ENCODE data around the gene RAF1.
A peak's percentile ranks its signal among the peaks of the same experiment; 100 is the strongest.

Gene RAF1

DNA sequence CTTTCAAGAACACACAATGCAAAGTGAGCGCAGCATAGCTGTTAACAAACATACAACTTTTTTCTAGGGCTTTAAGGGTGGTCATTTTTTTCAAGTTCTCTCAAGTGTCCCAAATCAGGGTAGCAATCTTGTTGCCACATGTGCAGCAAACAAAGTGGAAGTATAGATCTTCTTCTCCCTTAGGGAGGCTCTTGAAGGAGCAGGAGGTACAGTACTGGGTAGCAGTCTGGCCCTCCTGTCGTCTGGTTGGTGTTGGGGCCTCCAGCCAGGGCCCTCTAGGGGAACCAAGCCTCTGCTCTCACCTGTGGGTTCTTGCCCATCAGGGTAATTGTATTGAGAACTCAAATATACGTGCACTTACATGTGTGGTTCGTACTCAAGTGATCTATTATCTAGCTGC lies 81.2 kb downstream of the RAF1 start:
- no peak overlapping the region for H3K4me3 Mint-ChIP-seq
- H3K27ac Mint-ChIP-seq = no peak overlapping the region
- no peaks in the 10 kb centered on the region for H3K9me3 Mint-ChIP-seq
- H3K36me3 Mint-ChIP-seq (ENCODE audit: low read depth) = peaks cover 62% of the 10 kb centered on the region
- no peaks in the 10 kb centered on the region for H3K4me1 Mint-ChIP-seq (ENCODE audit: low read depth)
- H3K27me3 Mint-ChIP-seq = no peaks in the 10 kb centered on the region

DNA sequence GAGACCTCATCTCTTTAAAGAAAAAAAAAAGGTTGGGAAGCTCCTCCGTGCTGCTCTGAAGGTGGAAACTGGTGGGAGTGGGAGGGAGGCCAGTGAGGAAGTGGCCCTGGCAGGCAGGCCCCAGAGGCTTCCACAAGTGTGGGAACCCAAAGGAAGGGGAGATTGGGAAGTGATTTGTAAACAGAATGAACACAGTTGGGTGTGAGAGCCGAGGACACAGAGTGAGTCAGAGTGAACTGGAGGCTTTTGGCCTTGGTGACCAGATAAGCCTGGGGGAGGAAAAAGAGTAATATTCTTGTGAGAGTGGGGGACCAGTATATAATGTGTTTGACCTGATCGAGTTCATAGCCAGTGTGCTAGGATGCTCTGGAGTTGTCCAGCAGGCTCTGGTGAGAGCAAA lies 84.0 kb downstream of the RAF1 start:
- no peaks in the 10 kb centered on the region for H3K27me3 Mint-ChIP-seq
- no peaks in the 10 kb centered on the region for H3K4me1 Mint-ChIP-seq (ENCODE audit: low read depth)
- H3K4me3 Mint-ChIP-seq = no peak overlapping the region
- peaks cover 76% of the 10 kb centered on the region for H3K36me3 Mint-ChIP-seq (ENCODE audit: low read depth)
- peak overlapping the region; percentile 43 for H3K27ac Mint-ChIP-seq
- peaks cover 7% of the 10 kb centered on the region for H3K9me3 Mint-ChIP-seq

GRCh38 chr3:12579456-12579855 lies 84.5 kb downstream of the RAF1 start:
- Mint-ChIP-seq H3K4me1 (ENCODE audit: low read depth) (no peaks in the 10 kb centered on the region), H3K27ac (peak overlapping the region; percentile 41), H3K36me3 (ENCODE audit: low read depth) (peaks cover 76% of the 10 kb centered on the region), H3K4me3 (no peak overlapping the region), H3K9me3 (peaks cover 7% of the 10 kb centered on the region), H3K27me3 (no peaks in the 10 kb centered on the region)

- no peaks in the 10 kb centered on the region for H3K27me3 Mint-ChIP-seq
- no peak overlapping the region for H3K4me3 Mint-ChIP-seq
- peaks cover 76% of the 10 kb centered on the region for H3K36me3 Mint-ChIP-seq (ENCODE audit: low read depth)
- peaks cover 7% of the 10 kb centered on the region for H3K9me3 Mint-ChIP-seq
- no peak overlapping the region for H3K27ac Mint-ChIP-seq
- H3K4me1 Mint-ChIP-seq (ENCODE audit: low read depth) = no peaks in the 10 kb centered on the region
Observed at GRCh38 chr3:12578742-12579141, 85.2 kb downstream of the RAF1 start.

DNA sequence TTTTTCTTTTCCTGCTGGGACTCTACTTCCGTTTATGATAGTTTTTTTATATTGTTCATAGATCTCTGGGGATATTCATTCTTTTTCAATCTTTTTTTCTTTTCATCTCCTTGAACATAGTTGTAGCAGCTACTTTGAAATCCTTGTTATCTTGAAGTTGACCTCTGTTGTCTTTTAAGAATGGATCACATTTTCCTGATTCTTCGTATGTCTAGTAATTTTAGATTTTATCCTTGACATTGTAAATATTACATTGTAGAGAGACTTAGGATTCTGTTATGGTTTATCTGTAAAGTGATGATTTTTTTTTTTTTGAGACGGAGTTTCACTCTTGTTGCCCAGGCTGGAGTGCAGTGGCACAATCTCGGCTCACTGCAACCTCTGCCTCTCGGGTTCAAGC lies 86.5 kb downstream of the RAF1 start:
- H3K36me3 Mint-ChIP-seq (ENCODE audit: low read depth) = peaks cover 76% of the 10 kb centered on the region
- no peaks in the 10 kb centered on the region for H3K4me1 Mint-ChIP-seq (ENCODE audit: low read depth)
- H3K9me3 Mint-ChIP-seq = peaks cover 7% of the 10 kb centered on the region
- no peak overlapping the region for H3K27ac Mint-ChIP-seq
- H3K4me3 Mint-ChIP-seq = no peak overlapping the region
- no peaks in the 10 kb centered on the region for H3K27me3 Mint-ChIP-seq

DNA sequence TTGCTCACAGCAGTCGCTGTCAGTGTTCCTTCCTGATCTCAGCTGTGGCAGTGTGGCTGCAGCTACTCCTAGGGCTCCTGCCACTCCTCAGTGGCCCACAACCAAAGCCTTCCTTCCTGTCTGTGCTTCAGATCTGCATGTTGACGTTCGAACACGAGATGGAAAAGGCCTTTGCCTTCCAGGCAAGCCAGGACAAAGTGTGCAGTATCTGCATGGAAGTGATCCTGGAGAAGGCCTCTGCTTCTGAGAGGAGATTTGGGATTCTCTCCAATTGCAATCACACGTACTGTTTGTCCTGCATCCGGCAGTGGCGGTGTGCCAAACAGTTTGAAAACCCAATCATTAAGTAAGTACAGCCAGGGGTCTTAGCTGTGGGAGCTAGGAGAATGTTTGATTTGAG lies 89.3 kb downstream of the RAF1 start:
- Mint-ChIP-seq H3K4me3 (no peak overlapping the region), H3K27ac (no peak overlapping the region)

GRCh38 chr3:12574131-12574530 lies 89.8 kb downstream of the RAF1 start:
- Mint-ChIP-seq H3K27ac (no peak overlapping the region), H3K36me3 (ENCODE audit: low read depth) (peaks cover 88% of the 10 kb centered on the region)

More for the DNA sequence above, 89.3 kb downstream of the RAF1 start:
- H3K27me3 Mint-ChIP-seq = no peaks in the 10 kb centered on the region
- peaks cover 89% of the 10 kb centered on the region for H3K36me3 Mint-ChIP-seq (ENCODE audit: low read depth)
- peaks cover 7% of the 10 kb centered on the region for H3K9me3 Mint-ChIP-seq
- H3K4me1 Mint-ChIP-seq (ENCODE audit: low read depth) = no peaks in the 10 kb centered on the region

GRCh38 chr3:12571986-12572385 lies 91.9 kb downstream of the RAF1 start:
- Mint-ChIP-seq H3K4me1 (ENCODE audit: low read depth) (peaks cover 3% of the 10 kb centered on the region), H3K27me3 (no peaks in the 10 kb centered on the region), H3K4me3 (no peak overlapping the region), H3K36me3 (ENCODE audit: low read depth) (peaks cover 78% of the 10 kb centered on the region), H3K9me3 (peaks cover 4% of the 10 kb centered on the region), H3K27ac (no peak overlapping the region)

More at GRCh38 chr3:12574131-12574530, 89.8 kb downstream of the RAF1 start:
- no peaks in the 10 kb centered on the region for H3K4me1 Mint-ChIP-seq (ENCODE audit: low read depth)
- H3K27me3 Mint-ChIP-seq = no peaks in the 10 kb centered on the region
- H3K9me3 Mint-ChIP-seq = peaks cover 7% of the 10 kb centered on the region
- H3K4me3 Mint-ChIP-seq = no peak overlapping the region

DNA sequence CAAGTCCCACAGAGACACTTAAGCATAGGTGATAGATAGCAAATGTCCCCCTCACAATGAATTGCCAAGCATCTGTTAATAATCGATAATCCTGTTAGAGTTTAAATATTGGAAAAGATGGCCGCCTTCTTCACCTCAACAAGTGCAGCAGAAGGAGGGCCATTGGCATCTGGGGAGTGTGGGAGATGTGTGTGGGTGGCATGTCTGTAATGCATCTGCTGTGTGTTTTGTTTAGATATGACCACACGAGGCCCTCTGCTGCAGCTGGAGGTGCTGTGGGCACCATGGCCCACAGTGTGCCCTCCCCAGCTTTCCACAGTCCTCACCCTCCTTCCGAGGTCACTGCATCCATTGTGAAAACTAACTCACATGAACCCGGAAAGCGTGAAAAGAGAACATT lies 94.1 kb downstream of the RAF1 start:
- H3K9me3 Mint-ChIP-seq = peaks cover 4% of the 10 kb centered on the region
- H3K36me3 Mint-ChIP-seq (ENCODE audit: low read depth) = peaks cover 74% of the 10 kb centered on the region
- no peak overlapping the region for H3K4me3 Mint-ChIP-seq
- H3K27me3 Mint-ChIP-seq = no peaks in the 10 kb centered on the region
- no peak overlapping the region for H3K27ac Mint-ChIP-seq
- peaks cover 13% of the 10 kb centered on the region for H3K4me1 Mint-ChIP-seq (ENCODE audit: low read depth)

GRCh38 chr3:12568747-12569146 lies 95.2 kb downstream of the RAF1 start:
- H3K36me3 Mint-ChIP-seq (ENCODE audit: low read depth) = peaks cover 71% of the 10 kb centered on the region
- peaks cover 19% of the 10 kb centered on the region for H3K4me1 Mint-ChIP-seq (ENCODE audit: low read depth)
- no peak overlapping the region for H3K4me3 Mint-ChIP-seq
- H3K27me3 Mint-ChIP-seq = no peaks in the 10 kb centered on the region
- H3K9me3 Mint-ChIP-seq = peaks cover 6% of the 10 kb centered on the region
- H3K27ac Mint-ChIP-seq = peak overlapping the region; percentile 58

GRCh38 chr3:12566976-12567375 lies 96.9 kb downstream of the RAF1 start:
- Mint-ChIP-seq H3K36me3 (ENCODE audit: low read depth) (peaks cover 58% of the 10 kb centered on the region), H3K4me3 (no peak overlapping the region)

GRCh38 chr3:12562451-12562850 lies 101.5 kb downstream of the RAF1 start:
- Mint-ChIP-seq H3K27me3 (no peaks in the 10 kb centered on the region), H3K4me3 (no peak overlapping the region), H3K36me3 (ENCODE audit: low read depth) (peaks cover 26% of the 10 kb centered on the region), H3K27ac (no peak overlapping the region), H3K9me3 (peaks cover 6% of the 10 kb centered on the region), H3K4me1 (ENCODE audit: low read depth) (peaks cover 67% of the 10 kb centered on the region)

More at GRCh38 chr3:12566976-12567375, 96.9 kb downstream of the RAF1 start:
- peaks cover 6% of the 10 kb centered on the region for H3K9me3 Mint-ChIP-seq
- no peak overlapping the region for H3K27ac Mint-ChIP-seq
- H3K27me3 Mint-ChIP-seq = no peaks in the 10 kb centered on the region
- peaks cover 26% of the 10 kb centered on the region for H3K4me1 Mint-ChIP-seq (ENCODE audit: low read depth)

- peaks cover 6% of the 10 kb centered on the region for H3K9me3 Mint-ChIP-seq
- H3K4me1 Mint-ChIP-seq (ENCODE audit: low read depth) = peaks cover 69% of the 10 kb centered on the region
- H3K27me3 Mint-ChIP-seq = no peaks in the 10 kb centered on the region
- no peak overlapping the region for H3K4me3 Mint-ChIP-seq
- peaks cover 20% of the 10 kb centered on the region for H3K36me3 Mint-ChIP-seq (ENCODE audit: low read depth)
- no peak overlapping the region for H3K27ac Mint-ChIP-seq
Observed at GRCh38 chr3:12561397-12561796, 102.5 kb downstream of the RAF1 start.

DNA sequence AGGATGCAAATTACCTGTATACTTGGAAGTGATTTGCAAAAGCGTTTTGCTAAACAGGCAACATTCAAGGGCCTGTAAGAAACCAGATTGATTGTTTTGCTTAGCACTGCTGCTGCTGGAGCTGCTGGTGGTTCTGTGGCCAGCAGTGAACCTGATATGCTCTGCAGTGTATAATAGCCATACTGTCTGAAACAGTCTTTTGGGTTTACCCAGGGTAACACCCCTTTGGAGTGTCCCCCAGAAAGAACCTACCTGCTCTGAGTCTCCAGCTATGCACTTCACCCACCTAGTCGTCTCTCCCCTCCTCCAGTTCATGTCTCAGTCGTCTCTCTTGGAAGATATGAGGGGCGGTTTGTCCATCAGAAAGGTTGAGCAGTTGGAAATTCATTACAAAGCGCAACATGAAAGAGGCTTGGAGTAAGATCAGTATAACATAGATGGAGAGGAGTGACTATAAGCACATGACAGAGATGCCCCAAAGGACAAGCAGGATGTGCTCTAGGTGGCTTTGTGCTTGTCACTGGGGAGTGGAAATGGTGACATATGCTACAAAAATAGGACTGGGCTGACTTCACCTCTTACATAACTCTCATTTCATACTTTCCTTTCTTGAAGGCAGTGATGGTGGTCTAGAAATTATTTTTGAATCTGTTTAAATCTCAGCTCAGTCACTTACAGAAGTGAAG lies 103.3 kb downstream of the RAF1 start:
- peaks cover 71% of the 10 kb centered on the region for H3K4me1 Mint-ChIP-seq (ENCODE audit: low read depth)
- no peaks in the 10 kb centered on the region for H3K27me3 Mint-ChIP-seq
- H3K36me3 Mint-ChIP-seq (ENCODE audit: low read depth) = peaks cover 15% of the 10 kb centered on the region
- peak overlapping the region; percentile 23 for H3K4me3 Mint-ChIP-seq
- H3K9me3 Mint-ChIP-seq = peaks cover 6% of the 10 kb centered on the region
- H3K27ac Mint-ChIP-seq = peak overlapping the region; percentile 57

DNA sequence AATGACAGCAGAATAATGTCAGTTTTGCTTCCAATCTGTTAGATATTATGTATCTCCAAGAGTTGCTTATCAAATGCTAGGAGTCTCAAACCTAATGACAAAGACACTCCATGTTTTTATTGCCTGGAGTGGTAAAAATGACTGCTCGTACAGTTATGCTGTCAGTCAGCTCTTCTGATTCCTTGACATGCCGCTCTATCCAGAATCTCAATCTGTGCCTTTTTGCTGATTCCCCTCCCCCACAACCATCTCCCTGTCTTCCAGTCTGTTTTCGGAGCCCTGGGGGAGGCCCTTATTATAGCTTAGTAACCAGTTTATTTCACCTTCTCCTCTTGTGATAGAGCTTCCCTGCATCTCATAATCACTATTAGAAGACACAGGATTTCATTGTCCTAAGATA lies 104.4 kb downstream of the RAF1 start:
- Mint-ChIP-seq H3K27me3 (peaks cover 5% of the 10 kb centered on the region), H3K27ac (no peak overlapping the region), H3K4me1 (ENCODE audit: low read depth) (peaks cover 68% of the 10 kb centered on the region), H3K9me3 (no peaks in the 10 kb centered on the region), H3K4me3 (peak overlapping the region; percentile 90), H3K36me3 (ENCODE audit: low read depth) (peaks cover 5% of the 10 kb centered on the region)

DNA sequence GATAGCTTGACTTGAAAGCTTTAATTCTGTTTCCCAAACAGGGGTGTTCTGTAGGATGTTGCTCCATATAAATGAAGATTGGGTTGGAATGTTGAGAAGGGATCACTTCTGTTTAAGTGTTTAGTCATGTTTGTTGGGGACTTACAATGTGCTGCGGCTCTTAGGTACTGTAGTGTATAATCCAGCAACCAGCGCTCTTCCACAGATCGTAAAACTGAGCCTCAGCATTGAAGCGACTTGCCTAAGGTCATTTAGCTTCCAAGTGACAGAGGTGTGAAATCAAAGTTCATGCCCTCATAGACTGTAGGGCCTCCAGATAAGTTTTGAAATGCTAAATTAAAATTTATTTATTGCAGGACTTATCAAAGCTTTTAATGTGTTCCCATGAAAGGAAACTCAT lies 105.2 kb downstream of the RAF1 start:
- Mint-ChIP-seq H3K4me1 (ENCODE audit: low read depth) (peaks cover 66% of the 10 kb centered on the region), H3K27me3 (peaks cover 10% of the 10 kb centered on the region), H3K9me3 (no peaks in the 10 kb centered on the region), H3K4me3 (peak overlapping the region; percentile 90), H3K27ac (no peak overlapping the region), H3K36me3 (ENCODE audit: low read depth) (no peaks in the 10 kb centered on the region)
